Calu3 (cell line): ENCODE measurements around the gene AGL. TPM values are rescaled to one million over a fixed set of nuclear protein-coding genes. Genes with fewer than 3 reads are reported as not detected.
"Not testable (repeated sequence)": the region's sequence is repeated elsewhere in the genome, so short reads cannot be mapped to it uniquely, and the experiment has no call there.

Experiments
- BruUV-seq: library from RNA; stranded (reverse); fragments of 400-500 nt; replicated peaks from 2 replicates; lab custom pipeline; 2021; lab: Mats Ljungman, UMichigan
- CTCF ChIA-PET: fragments of 300-600 bp; sonication (Branson Sonifier 250); formaldehyde crosslinking; loops from one replicate; lab custom pipeline; 2022; ENCODE audit warnings: antibody characterized with exemption; lab: Charles Lee
- DNase-seq: peaks from one replicate; pipeline ENCODE4 v3.0.0; 2022
- H3K27ac Mint-ChIP-seq: one replicate; pipeline ENCODE4 v1.8.0; 2022; ENCODE audit warnings: mixed read lengths; ENCODE audit not compliant: unreplicated experiment
- H3K27me3 Mint-ChIP-seq: one replicate; pipeline ENCODE4 v1.8.0; 2022; ENCODE audit warnings: mixed read lengths; ENCODE audit not compliant: unreplicated experiment
- H3K36me3 Mint-ChIP-seq: one replicate; pipeline ENCODE4 v1.8.0; 2022; ENCODE audit warnings: mild to moderate bottlenecking, moderate library complexity, mixed read lengths; ENCODE audit not compliant: insufficient read depth, unreplicated experiment
- H3K4me1 Mint-ChIP-seq: one replicate; pipeline ENCODE4 v1.8.0; 2022; ENCODE audit warnings: mild to moderate bottlenecking, low read depth, mixed read lengths; ENCODE audit not compliant: unreplicated experiment
- H3K4me3 Mint-ChIP-seq: one replicate; pipeline ENCODE4 v1.8.0; 2022; ENCODE audit warnings: mild to moderate bottlenecking, low read depth, moderate library complexity, mixed read lengths; ENCODE audit not compliant: unreplicated experiment
- H3K9me3 Mint-ChIP-seq: one replicate; pipeline ENCODE4 v1.8.0; 2022; ENCODE audit warnings: low read depth, mixed read lengths; ENCODE audit not compliant: unreplicated experiment
- CTCF ChIP-seq: fragments of 200-600 bp; IDR thresholded peaks from one replicate; pipeline ENCODE4 v1.8.0; 2022; ENCODE audit warnings: antibody characterized with exemption; ENCODE audit not compliant: unreplicated experiment
- intact Hi-C: fragments of 100-400 bp; cut with micrococcal nuclease; formaldehyde crosslinking; loops from one replicate; pipeline ENCODE4 v1.10.0; 2022; ENCODE audit not compliant: unreplicated experiment
- total RNA-seq: library from RNA; stranded (reverse); gene quantifications from 2 replicates; pipeline ENCODE4 v1.2.3, GENCODE V29; 2022

AGL gene
- total RNA-seq, 1 experiment from 2014 or later, result 9.0 TPM

- Mint-ChIP-seq H3K36me3 (no peaks in the 10 kb centered on the region), H3K9me3 (no peaks in the 10 kb centered on the region), H3K27me3 (no peaks in the 10 kb centered on the region), H3K27ac (no peak overlapping the region), H3K4me3 (no peak overlapping the region), H3K4me1 (no peaks in the 10 kb centered on the region)
- CTCF ChIA-PET, result no interaction called here
- intact Hi-C loops, result no loop called here
- TF ChIP-seq CTCF, result no peak
- DNase-seq, result no peak
- BruUV-seq, result no TSS peak
These were observed 100.3 kb downstream of the AGL start for GRCh38 chr1:99950486-99950885.

- H3K4me1 Mint-ChIP-seq, result no peaks in the 10 kb centered on the region
- H3K4me3 Mint-ChIP-seq, result no peak overlapping the region
- no peak overlapping the region for H3K27ac Mint-ChIP-seq
- BruUV-seq, result no TSS peak
- CTCF ChIA-PET, result no interaction called here
- H3K9me3 Mint-ChIP-seq, result no peaks in the 10 kb centered on the region
- no peaks in the 10 kb centered on the region for H3K36me3 Mint-ChIP-seq
- intact Hi-C loops, result no loop called here
- TF ChIP-seq CTCF, result no peak
- DNase-seq, result no peak
- H3K27me3 Mint-ChIP-seq, result no peaks in the 10 kb centered on the region
These were observed 102.4 kb downstream of the AGL start for GRCh38 chr1:99952522-99952921.

GRCh38 chr1:99955375-99955774 lies 105.2 kb downstream of the AGL start:
- Mint-ChIP-seq H3K27me3 (no peaks in the 10 kb centered on the region), H3K4me3 (no peak overlapping the region), H3K36me3 (no peaks in the 10 kb centered on the region), H3K4me1 (no peaks in the 10 kb centered on the region), H3K9me3 (no peaks in the 10 kb centered on the region), H3K27ac (no peak overlapping the region)
- CTCF ChIA-PET, result no interaction called here
- no TSS peak for BruUV-seq
- no peak for TF ChIP-seq CTCF
- intact Hi-C loops, result no loop called here
- DNase-seq, result no peak

- no peak for DNase-seq
- H3K27ac Mint-ChIP-seq, result no peak overlapping the region
- BruUV-seq, result no TSS peak
- no peaks in the 10 kb centered on the region for H3K4me1 Mint-ChIP-seq
- TF ChIP-seq CTCF, result no peak
- CTCF ChIA-PET, result no interaction called here
- H3K9me3 Mint-ChIP-seq, result no peaks in the 10 kb centered on the region
- no peak overlapping the region for H3K4me3 Mint-ChIP-seq
- H3K27me3 Mint-ChIP-seq, result no peaks in the 10 kb centered on the region
- intact Hi-C loops, result no loop called here
- H3K36me3 Mint-ChIP-seq, result no peaks in the 10 kb centered on the region
These were observed 106.6 kb downstream of the AGL start for GRCh38 chr1:99956755-99957154.

- no peak for DNase-seq
- CTCF ChIA-PET, result no interaction called here
- no peaks in the 10 kb centered on the region for H3K9me3 Mint-ChIP-seq
These were observed 107.7 kb downstream of the AGL start for GRCh38 chr1:99957818-99958217.

GRCh38 chr1:99959189-99959705 lies 109.1 kb downstream of the AGL start:
- H3K4me3 Mint-ChIP-seq, intact Hi-C loops: not testable (repeated sequence)

More at GRCh38 chr1:99957818-99958217, 107.7 kb downstream of the AGL start:
- H3K27me3 Mint-ChIP-seq, result no peaks in the 10 kb centered on the region
- no peak overlapping the region for H3K4me3 Mint-ChIP-seq
- H3K27ac Mint-ChIP-seq, result no peak overlapping the region
- BruUV-seq, result no TSS peak
- H3K36me3 Mint-ChIP-seq, result no peaks in the 10 kb centered on the region
- TF ChIP-seq CTCF, result no peak
- no peaks in the 10 kb centered on the region for H3K4me1 Mint-ChIP-seq
- intact Hi-C loops, result no loop called here

More at GRCh38 chr1:99959189-99959705, 109.1 kb downstream of the AGL start:
- H3K36me3 Mint-ChIP-seq, H3K27ac Mint-ChIP-seq, CTCF ChIA-PET, DNase-seq, H3K4me1 Mint-ChIP-seq, H3K9me3 Mint-ChIP-seq, H3K27me3 Mint-ChIP-seq, BruUV-seq: not testable (repeated sequence)
